SK-N-SH treated with all-trans-retinoic acid at 6 μM for 48 hours (cell line): ENCODE results near the gene SNX9.

ENCODE experiments used
- ESRRG ChIP-seq: fragments of 250-450 bp; sonication (Bioruptor Pico); IDR thresholded peaks from 2 replicates; pipeline ENCODE4 v1.6.1; 2021; ENCODE audit warnings: mild to moderate bottlenecking
- ISL1 ChIP-seq: fragments of 250-450 bp; sonication (Bioruptor Pico); IDR thresholded peaks from 2 replicates; pipeline ENCODE4 v2.1.2; 2022; ENCODE audit warnings: mild to moderate bottlenecking, moderate library complexity
- SNAI2 ChIP-seq: fragments of 250-450 bp; sonication (Bioruptor Pico); IDR thresholded peaks from 2 replicates; pipeline ENCODE4 v1.5.0; 2020; ENCODE audit warnings: mild to moderate bottlenecking, moderate library complexity
- TF ChIP-seq, protein P1 (sequence below): fragments of 250-450 bp; sonication (Bioruptor Pico); IDR thresholded peaks from 2 replicates; pipeline ENCODE4 v1.5.1; 2020; ENCODE audit warnings: low read depth, mild to moderate bottlenecking, moderate library complexity

DNA sequence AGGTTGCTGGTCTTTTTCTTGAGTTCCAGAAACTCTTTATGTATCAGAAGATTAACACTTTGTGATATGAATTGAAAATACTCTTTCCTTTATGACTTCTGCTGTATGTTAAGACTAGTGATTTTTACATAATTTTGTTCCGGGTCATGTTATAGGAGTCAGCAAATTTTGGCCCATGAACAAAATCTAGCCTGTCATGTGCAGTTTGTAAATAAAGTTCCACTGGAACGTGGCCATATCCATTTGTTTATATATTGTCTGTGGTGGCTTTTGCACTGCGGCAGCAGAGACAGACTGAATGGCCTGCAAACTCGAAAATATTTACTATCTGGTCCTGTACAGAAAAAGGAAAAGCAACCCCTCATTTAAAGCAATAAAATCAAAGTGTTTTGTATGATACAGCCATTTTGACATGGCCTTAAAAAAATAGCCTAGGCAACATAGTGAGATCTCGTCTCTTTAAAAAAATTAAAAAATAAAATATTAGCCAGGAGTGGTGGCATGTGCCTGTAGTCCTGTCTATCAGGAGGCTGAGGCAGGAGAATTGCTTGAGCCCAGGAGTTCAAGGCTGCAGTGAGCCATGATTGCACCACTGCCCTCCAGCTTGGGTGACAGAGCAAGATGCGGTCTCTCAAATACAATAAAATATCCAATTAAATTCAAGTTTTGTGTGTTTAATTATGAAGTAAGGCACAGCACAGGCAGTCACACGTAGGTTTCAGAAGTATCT lies 36.9 kb downstream of the SNX9 start:
- TF ChIP-seq, protein P1, sequence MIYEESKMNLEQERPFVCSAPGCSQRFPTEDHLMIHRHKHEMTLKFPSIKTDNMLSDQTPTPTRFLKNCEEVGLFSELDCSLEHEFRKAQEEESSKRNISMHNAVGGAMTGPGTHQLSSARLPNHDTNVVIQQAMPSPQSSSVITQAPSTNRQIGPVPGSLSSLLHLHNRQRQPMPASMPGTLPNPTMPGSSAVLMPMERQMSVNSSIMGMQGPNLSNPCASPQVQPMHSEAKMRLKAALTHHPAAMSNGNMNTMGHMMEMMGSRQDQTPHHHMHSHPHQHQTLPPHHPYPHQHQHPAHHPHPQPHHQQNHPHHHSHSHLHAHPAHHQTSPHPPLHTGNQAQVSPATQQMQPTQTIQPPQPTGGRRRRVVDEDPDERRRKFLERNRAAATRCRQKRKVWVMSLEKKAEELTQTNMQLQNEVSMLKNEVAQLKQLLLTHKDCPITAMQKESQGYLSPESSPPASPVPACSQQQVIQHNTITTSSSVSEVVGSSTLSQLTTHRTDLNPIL = no peak
- no peak for TF ChIP-seq SNAI2
- no peak for TF ChIP-seq ESRRG (CRISPR knock-in tag)
- TF ChIP-seq ISL1 (CRISPR knock-in tag) = no peak
